ENCODE results near the gene SULF2. TPM values are rescaled to one million over a fixed set of nuclear protein-coding genes. Genes with fewer than 3 reads are reported as not detected.

SULF2 gene
- total and polyA plus RNA-seq, 2 of the 13 experiments (the other 11 are each of a cell fraction or from before 2014, with no cell fraction given) = 7.2 to 50.9 TPM

- TF ChIP-seq NCOR1 (IDR thresholded peaks at IDR 0.05; ENCODE audit: borderline replicate concordance, low read length) (no peak), HNF1A (IDR thresholded peaks at IDR 0.05; ENCODE audit: low read depth) (no peak), HNF1A (CRISPR knock-in tag; IDR thresholded peaks at IDR 0.05; ENCODE audit: borderline replicate concordance) (no peak), HMGA1 (CRISPR knock-in tag; conservative IDR thresholded peaks at IDR 0.05) (no peak), ZNF607 (CRISPR knock-in tag; IDR thresholded peaks at IDR 0.05; ENCODE audit: borderline replicate concordance) (no peak), XRCC5 (optimal IDR thresholded peaks at IDR 0.05; ENCODE audit: low read length) (no peak), HNRNPLL (IDR thresholded peaks at IDR 0.05; ENCODE audit: low read depth, low read length, poor library complexity, severe bottlenecking) (no peak), ZNF816 (CRISPR knock-in tag; IDR thresholded peaks at IDR 0.05; ENCODE audit: borderline replicate concordance) (no peak), ZNF703 (CRISPR knock-in tag; IDR thresholded peaks at IDR 0.05; ENCODE audit: borderline replicate concordance) (no peak), SKIL (CRISPR knock-in tag; IDR thresholded peaks at IDR 0.05; ENCODE audit: borderline replicate concordance) (no peak), ZNF3 (CRISPR knock-in tag; IDR thresholded peaks at IDR 0.05) (no peak), MTA3 (CRISPR knock-in tag; IDR thresholded peaks at IDR 0.05) (no peak), ZNF18 (CRISPR knock-in tag; IDR thresholded peaks at IDR 0.05; ENCODE audit: insufficient replicate concordance) (no peak), ZNF570 (CRISPR knock-in tag; IDR thresholded peaks at IDR 0.05; ENCODE audit: borderline replicate concordance) (no peak), SNAPC4 (CRISPR knock-in tag; IDR thresholded peaks at IDR 0.05) (no peak), KLF6 (CRISPR knock-in tag; IDR thresholded peaks at IDR 0.05) (no peak)
Observed at GRCh38 chr20:47740121-47740861, 45.0 kb downstream of the SULF2 start (continued).

Measured in HepG2 (cell line).